GM12878 (cell line): ENCODE measurements around the gene FAM170B. TPM values are rescaled to one million over a fixed set of nuclear protein-coding genes. Genes with fewer than 3 reads are reported as not detected.
A peak's percentile ranks its signal among the peaks of the same experiment; 100 is the strongest.

Source experiments
- ATAC-seq: fragments of 200-7000 bp; cut with Tn5 transposase; 3 replicates; pipeline ENCODE4 v1.9.1; 2020; ENCODE audit warnings: mild to moderate bottlenecking, moderate library complexity
- BruUV-seq: library from RNA; stranded (reverse); fragments of 400-500 nt; replicated peaks from 2 replicates; lab custom pipeline; 2021; lab: Mats Ljungman, UMichigan
- CTCF ChIA-PET: fragments of 300-600 bp; sonication (Branson Sonifier 250); formaldehyde crosslinking; extraction: SDS; loops from one replicate; lab custom pipeline; 2021; ENCODE audit warnings: inconsistent platforms; lab: Yijun Ruan, JAX
- POLR2A ChIA-PET: fragments of 350-600 bp; formaldehyde crosslinking; extraction: SDS; loops from one replicate; lab custom pipeline; 2021; ENCODE audit warnings: inconsistent platforms; lab: Charles Lee
- RAD21 ChIA-PET: fragments of 300-600 bp; sonication (Branson Sonifier 250); formaldehyde crosslinking; loops from one replicate; lab custom pipeline; 2023; ENCODE audit warnings: antibody characterized with exemption; ENCODE audit not compliant: unreplicated experiment; lab: Charles Lee
- SMC1A ChIA-PET: fragments of 300-600 bp; sonication (Branson Sonifier 250); formaldehyde crosslinking; loops from one replicate; lab custom pipeline; 2023; ENCODE audit not compliant: unreplicated experiment, uncharacterized antibody; lab: Charles Lee
- DNase-seq: peaks from one replicate; pipeline ENCODE4 v3.0.0-alpha.2; 2011; ENCODE audit warnings: low read depth, low spot score
- FAIRE-seq: peaks from 3 replicates; lab custom pipeline; 2011; peaks lifted over from hg19 to GRCh38; lab: Jason Lieb, UNC
- H2AFZ ChIP-seq: 2 replicates; pipeline ENCODE4 v1.6.0; 2011; ENCODE audit warnings: low read depth, low read length, control low read depth; ENCODE audit not compliant: control insufficient read depth
- H3K27ac ChIP-seq: 2 replicates; pipeline ENCODE4 v1.5.1; 2011; ENCODE audit warnings: control low read depth; ENCODE audit not compliant: control insufficient read depth, insufficient read depth
- H3K27me3 ChIP-seq, 2 experiments: replicated peaks in 1 of 2; 2 replicates each; pipeline versions ENCODE4 v1.6.0 to v1.6.1; 2011; ENCODE audit warnings: low read length in 1 of 2; ENCODE audit not compliant: control insufficient read depth in 2 of 2, insufficient read depth in 2 of 2
- H3K36me3 ChIP-seq, 2 experiments: 2 replicates each; pipeline ENCODE4 v1.5.1; 2011; ENCODE audit warnings: low read length in 1 of 2; ENCODE audit not compliant: control insufficient read depth in 2 of 2, insufficient read depth in 2 of 2
- H3K4me1 ChIP-seq: 2 replicates; pipeline ENCODE4 v1.6.1; 2011; ENCODE audit warnings: mild to moderate bottlenecking, low read length, moderate library complexity, mixed read lengths; ENCODE audit not compliant: control insufficient read depth, insufficient read depth
- H3K4me2 ChIP-seq: 2 replicates; pipeline ENCODE4 v1.6.0; 2011; ENCODE audit warnings: control low read depth; ENCODE audit not compliant: control insufficient read depth, insufficient read depth
- H3K4me3 ChIP-seq: fragments of 200-600 bp; sonication (generic); 2 replicates; pipeline ENCODE4 v1.5.1; 2016
- H3K79me2 ChIP-seq: 2 replicates; pipeline ENCODE4 v1.6.0; 2011; ENCODE audit warnings: low read length; ENCODE audit not compliant: control insufficient read depth, insufficient read depth
- H3K9ac ChIP-seq: 2 replicates; pipeline ENCODE4 v1.8.0; 2011; ENCODE audit warnings: low read length, control low read depth, mixed read lengths; ENCODE audit not compliant: control insufficient read depth, insufficient read depth
- H3K9me3 ChIP-seq: replicated peaks from 3 replicates; pipeline ENCODE4 v1.5.1; 2011; ENCODE audit warnings: mild to moderate bottlenecking, low read length; ENCODE audit not compliant: control insufficient read depth, insufficient read depth
- H4K20me1 ChIP-seq: 2 replicates; pipeline ENCODE4 v1.6.0; 2011; ENCODE audit not compliant: control insufficient read depth, insufficient read depth
- FOXM1 ChIP-seq: IDR thresholded peaks from 2 replicates; pipeline ENCODE4 v1.6.1; 2012; ENCODE audit warnings: low read depth, mild to moderate bottlenecking, inconsistent platforms, low read length, moderate library complexity
- IKZF1 ChIP-seq: fragments of 450-650 bp; conservative IDR thresholded peaks from 2 replicates; pipeline ENCODE4 v1.6.1; 2017; ENCODE audit warnings: antibody characterized with exemption, mild to moderate bottlenecking
- IRF3 ChIP-seq: fragments of 450-650 bp; IDR thresholded peaks from 2 replicates; pipeline ENCODE4 v1.6.1; 2014; ENCODE audit warnings: mild to moderate bottlenecking
- SPI1 ChIP-seq: IDR thresholded peaks from 2 replicates; pipeline ENCODE4 v1.6.1; 2011; ENCODE audit warnings: low read depth, mild to moderate bottlenecking, low read length, moderate library complexity, borderline replicate concordance; ENCODE audit not compliant: insufficient read depth
- ZNF217 ChIP-seq: fragments of 450-650 bp; IDR thresholded peaks from 2 replicates; pipeline ENCODE4 v1.6.1; 2017; ENCODE audit warnings: antibody characterized with exemption, mild to moderate bottlenecking
- WGBS: methylation state at CpG from one replicate; pipeline ENCODE4 v1.1.6; 2016; ENCODE audit warnings: low lambda C conversion rate; ENCODE audit not compliant: insufficient replicate concordance, insufficient coverage; ENCODE audit errors: missing lambda C conversion rate; 5-methylcytosine and 5-hydroxymethylcytosine counted together
- in situ Hi-C: fragments of 300-500 bp; cut with MboI; formaldehyde crosslinking; loops from 9 replicates; pipeline ENCODE4 v1.14.3; 2018; ENCODE audit warnings: mixed read lengths
- intact Hi-C: fragments of 100-400 bp; cut with micrococcal nuclease; formaldehyde crosslinking; loops from one replicate; pipeline ENCODE4 v1.14.2; 2022; ENCODE audit not compliant: unreplicated experiment
- polyA plus RNA-seq, 11 experiments: library from polyadenylated mRNA; depleted of rRNA in 4 of 11; unstranded in 6 of 11; stranded (reverse) in 5 of 11; fragments of >200 nt; fragmentation: Nextera tagmentation in 4 of 11; fragmentation: Illumina TruSeq in 1 of 11; extraction: Ambion mirVana in 4 of 11; extraction: Trizol in 1 of 11; gene quantifications; 1 replicate in 1 of 11; 2 replicates in 10 of 11; pipeline versions ENCODE4 v1.2.1 to v1.2.3, GENCODE V29; 2011 to 2016; ENCODE audit warnings: inconsistent platforms in 2 of 11, missing spikeins in 2 of 11, low read depth in 1 of 11
- total RNA-seq, 4 experiments: library from RNA; depleted of rRNA in 3 of 4; stranded (reverse); fragments of >200 nt in 3 of 4; fragmentation: Illumina TruSeq in 1 of 4; extraction: Trizol in 1 of 4; gene quantifications; 2 replicates each; pipeline versions ENCODE4 v1.2.1 to v1.2.3, GENCODE V29; 2013 to 2021

The FAM170B gene
- total and polyA plus RNA-seq, 10 of the 15 experiments (the other 5 are each of a cell fraction or from before 2014, with no cell fraction given), result not detected

- ATAC-seq (no peak), DNase-seq (no peak), FAIRE-seq (no peak)
- intact Hi-C loops (loop anchor here (5.0 to 10.0 kb wide), 2 partner anchors 126 to 336 kb away; no protein-coding TSS in a partner anchor), in situ Hi-C loops (loop anchor here (10.0 to 25.0 kb wide), 2 partner anchors 514 to 1459 kb away; no protein-coding TSS in a partner anchor)
- peaks cover 55% of the 10 kb centered on the region for H3K4me1 ChIP-seq
- H3K27ac ChIP-seq, result peak overlapping the region; percentile 27
- H3K27me3 ChIP-seq, result no peaks in the 10 kb centered on the region
- TF ChIP-seq IKZF1 (0 out of 2 replicates have a peak, but pooled peaks have one; percentile 22), ZNF217 (0 out of 2 replicates have a peak, but pooled peaks have one; percentile 46), IRF3 (no peak), SPI1 (peak; percentile 90), FOXM1 (no peak)
- H3K36me3 ChIP-seq, result no peaks in the 10 kb centered on the region; a peak in 1 of 4 replicates
- CTCF ChIA-PET, result interaction anchor here (0.7 to 2.4 kb wide), 6 partner anchors 10 to 520 kb away, joined by 3 to 5 read pairs (median 4); no protein-coding TSS in a partner anchor
- whole genome bisulfite sequencing, result 83% methylated on average over 6 of the region's 6 CpGs
- H3K79me2 ChIP-seq, result no peaks in the 10 kb centered on the region; the same call in 1 of the 2 replicates
- SMC1A ChIA-PET, result interaction anchor here (0.8 to 4.0 kb wide), 10 partner anchors 8 to 521 kb away, joined by 3 to 30 read pairs (median 4); partner anchors contain the start of gene TMEM273
- H2AFZ ChIP-seq, result no peak overlapping the region
- POLR2A ChIA-PET, result interaction anchor here (1.0 to 3.6 kb wide), 3 partner anchors 8 to 17 kb away, joined by 3 to 38 read pairs (median 3); partner anchors contain the start of gene TMEM273
- H4K20me1 ChIP-seq, result no peaks in the 10 kb centered on the region
- no peak overlapping the region for H3K4me3 ChIP-seq
- no peak overlapping the region for H3K9ac ChIP-seq
- H3K9me3 ChIP-seq, result no peaks in the 10 kb centered on the region
- RAD21 ChIA-PET, result interaction anchor here (0.9 to 1.9 kb wide), 5 partner anchors 8 to 419 kb away, joined by 3 to 12 read pairs (median 4); partner anchors contain the start of gene TMEM273
- BruUV-seq, result no TSS peak
- no peak overlapping the region; the same call in 1 of the 2 replicates for H3K4me2 ChIP-seq
These were observed 45.0 kb upstream of the FAM170B start for GRCh38 chr10:49178489-49179471.
